ENCODE data around the gene DHX15.

- TF ChIP-seq CTCF (IDR thresholded peaks at IDR 0.05) (no peak), POLR2A (IDR thresholded peaks at IDR 0.05) (no peak)
Measured at GRCh38 chr4:24547979-24548378, 36.4 kb downstream of the DHX15 start.

Data from uterus (tissue), 2 donors.